H1 (cell line): ENCODE data around the gene FSCN2. TPM values are rescaled to one million over a fixed set of nuclear protein-coding genes. Genes with fewer than 3 reads are reported as not detected.

Experiments used
- CTCF ChIA-PET: fragments of 300-600 bp; sonication (Branson Sonifier 250); formaldehyde crosslinking; loops from one replicate; lab custom pipeline; 2021; ENCODE audit not compliant: partially characterized antibody; lab: Charles Lee
- POLR2A ChIA-PET: fragments of 300-600 bp; sonication (Branson Sonifier 250); formaldehyde crosslinking; loops from one replicate; lab custom pipeline; 2021; ENCODE audit warnings: inconsistent platforms; ENCODE audit not compliant: partially characterized antibody; lab: Charles Lee
- DNase-seq, 2 experiments: peaks; one replicate each; pipeline versions ENCODE4 v3.0.0 to v3.0.0-alpha.2; 2010 to 2022; ENCODE audit warnings: low spot score in 2 of 2, low read depth in 1 of 2, mixed read lengths in 1 of 2
- FAIRE-seq: peaks from 2 replicates; lab custom pipeline; 2011; peaks lifted over from hg19 to GRCh38; lab: Jason Lieb, UNC
- H2AFZ ChIP-seq: 2 replicates; pipeline ENCODE4 v1.8.1; 2012; ENCODE audit warnings: low read length, inconsistent platforms
- H2AK5ac ChIP-seq: 2 replicates; pipeline ENCODE4 v1.6.1; 2013; ENCODE audit warnings: low read depth, low read length
- H2BK120ac ChIP-seq: replicated peaks from 2 replicates; pipeline ENCODE3; 2013; ENCODE audit warnings: low read depth, low read length, inconsistent platforms
- H2BK12ac ChIP-seq: 2 replicates; pipeline ENCODE4 v1.6.1; 2013; ENCODE audit warnings: low read depth, low read length
- H2BK15ac ChIP-seq: 2 replicates; pipeline ENCODE4 v1.6.1; 2013; ENCODE audit warnings: low read length
- H2BK20ac ChIP-seq: 2 replicates; pipeline ENCODE4 v1.6.1; 2013; ENCODE audit warnings: low read length
- H2BK5ac ChIP-seq: 2 replicates; pipeline ENCODE4 v1.6.1; 2013; ENCODE audit warnings: low read depth, low read length
- H3K14ac ChIP-seq: 2 replicates; pipeline ENCODE4 v1.6.1; 2013; ENCODE audit warnings: inconsistent platforms; ENCODE audit not compliant: insufficient read length
- H3K18ac ChIP-seq: 2 replicates; pipeline ENCODE4 v1.6.1; 2013; ENCODE audit warnings: low read length; ENCODE audit errors: extremely low read depth
- H3K23ac ChIP-seq: 2 replicates; pipeline ENCODE4 v1.6.1; 2013; ENCODE audit warnings: inconsistent platforms; ENCODE audit not compliant: insufficient read length
- H3K23me2 ChIP-seq: 2 replicates; pipeline ENCODE4 v1.6.1; 2013; ENCODE audit warnings: low read depth, low read length
- H3K27ac ChIP-seq: 2 replicates; pipeline ENCODE4 v1.6.1; 2011; ENCODE audit warnings: low read depth, low read length, inconsistent platforms
- H3K27me3 ChIP-seq, 4 experiments: replicated peaks in 1 of 4; 1 replicate in 1 of 4; 2 replicates in 3 of 4; pipeline versions ENCODE4 v1.6.1 to v1.8.1; 2011 to 2013; ENCODE audit warnings: low read length in 3 of 4, mild to moderate bottlenecking in 3 of 4, inconsistent platforms in 2 of 4, mixed read lengths in 2 of 4, moderate library complexity in 1 of 4; ENCODE audit not compliant: control insufficient read depth in 3 of 4, insufficient read depth in 3 of 4; ENCODE audit errors: extremely low read depth in 1 of 4
- H3K36me3 ChIP-seq, 4 experiments: 2 replicates each; pipeline versions ENCODE4 v1.6.1 to v1.8.1; 2011 to 2013; ENCODE audit warnings: mild to moderate bottlenecking in 4 of 4, low read length in 3 of 4, moderate library complexity in 2 of 4, control low read depth in 1 of 4, inconsistent platforms in 1 of 4; ENCODE audit not compliant: insufficient read depth in 4 of 4, control insufficient read depth in 2 of 4
- H3K4ac ChIP-seq: replicated peaks from 2 replicates; pipeline ENCODE3; 2013; ENCODE audit warnings: low read length, low read depth, mixed read lengths, inconsistent platforms; ENCODE audit not compliant: insufficient read length
- H3K4me1 ChIP-seq, 4 experiments: replicated peaks in 1 of 4; 1 replicate in 1 of 4; 2 replicates in 3 of 4; pipeline versions ENCODE4 v1.6.1 to v1.8.1; 2011 to 2013; ENCODE audit warnings: low read length in 3 of 4, inconsistent platforms in 2 of 4, mixed read lengths in 1 of 4; ENCODE audit not compliant: insufficient read depth in 4 of 4, control insufficient read depth in 3 of 4
- H3K4me2 ChIP-seq, 2 experiments: 2 replicates each; pipeline versions ENCODE4 v1.6.1 to v1.8.1; 2011 to 2013; ENCODE audit warnings: low read depth in 2 of 2, low read length in 2 of 2, control low read depth in 1 of 2, inconsistent platforms in 1 of 2, mild to moderate bottlenecking in 1 of 2; ENCODE audit not compliant: insufficient read depth in 1 of 2
- H3K4me3 ChIP-seq, 4 experiments: fragments of 200-600, 300-600 bp in 1 of 4; sonication (generic), shearing (Covaris generic), sonication (Bioruptor Twin) in 1 of 4; 2 replicates each; pipeline versions ENCODE4 v1.5.1 to v1.8.1; 2011 to 2016; ENCODE audit warnings: low read length in 4 of 4, low read depth in 3 of 4, control low read depth in 2 of 4, inconsistent platforms in 2 of 4, mild to moderate bottlenecking in 2 of 4, mixed read lengths in 1 of 4, moderate library complexity in 1 of 4; ENCODE audit not compliant: insufficient read depth in 2 of 4; ENCODE audit errors: extremely low read depth in 1 of 4
- H3K56ac ChIP-seq: replicated peaks from 2 replicates; pipeline ENCODE3; 2013; ENCODE audit warnings: low read depth, mild to moderate bottlenecking, mixed read lengths, low read length, inconsistent platforms; ENCODE audit not compliant: insufficient read length
- H3K79me1 ChIP-seq: 2 replicates; pipeline ENCODE4 v1.6.1; 2013; ENCODE audit warnings: low read depth, low read length, control low read depth
- H3K79me2 ChIP-seq, 2 experiments: 2 replicates each; pipeline versions ENCODE4 v1.6.1 to v1.8.1; 2012 to 2013; ENCODE audit warnings: low read length in 2 of 2, mild to moderate bottlenecking in 2 of 2, inconsistent platforms in 1 of 2; ENCODE audit not compliant: insufficient read depth in 2 of 2, control insufficient read depth in 1 of 2
- H3K9ac ChIP-seq, 4 experiments: replicated peaks in 1 of 4; 1 replicate in 1 of 4; 2 replicates in 3 of 4; pipeline versions ENCODE4 v1.6.1 to v1.8.1; 2011 to 2013; ENCODE audit warnings: low read depth in 3 of 4, low read length in 3 of 4, control low read depth in 2 of 4, mild to moderate bottlenecking in 2 of 4, moderate library complexity in 2 of 4, inconsistent platforms in 1 of 4; ENCODE audit errors: extremely low read depth in 1 of 4
- H3K9me3 ChIP-seq, 2 experiments: 2 replicates each; pipeline versions ENCODE4 v1.6.1 to v1.8.1; 2012 to 2013; ENCODE audit warnings: mild to moderate bottlenecking in 2 of 2, moderate library complexity in 2 of 2, control low read depth in 1 of 2, inconsistent platforms in 1 of 2, low read depth in 1 of 2, low read length in 1 of 2, mixed read lengths in 1 of 2; ENCODE audit not compliant: insufficient read depth in 2 of 2
- H4K20me1 ChIP-seq, 2 experiments: replicated peaks in 1 of 2; 2 replicates each; pipeline versions ENCODE3 to v1.8.1; 2011 to 2013; ENCODE audit warnings: inconsistent platforms in 2 of 2, low read length in 2 of 2, mild to moderate bottlenecking in 1 of 2; ENCODE audit not compliant: insufficient read depth in 2 of 2, control insufficient read depth in 1 of 2
- H4K5ac ChIP-seq: 2 replicates; pipeline ENCODE4 v1.6.1; 2013; ENCODE audit warnings: low read length, low read depth, mixed read lengths, inconsistent platforms; ENCODE audit not compliant: insufficient read length
- H4K8ac ChIP-seq: 2 replicates; pipeline ENCODE4 v1.8.0; 2013; ENCODE audit warnings: mild to moderate bottlenecking, moderate library complexity, low read length, inconsistent platforms; ENCODE audit not compliant: insufficient read depth; ENCODE audit errors: extremely low read depth
- H4K91ac ChIP-seq: replicated peaks from 2 replicates; pipeline ENCODE3; 2013; ENCODE audit warnings: low read length, mixed read lengths, inconsistent platforms; ENCODE audit not compliant: insufficient read length
- JUND ChIP-seq: IDR thresholded peaks from 2 replicates; pipeline ENCODE4 v1.6.1; 2011; ENCODE audit warnings: mild to moderate bottlenecking, improper control_type of control experiment, low read length
- MAX ChIP-seq: IDR thresholded peaks from 2 replicates; pipeline ENCODE4 v1.6.1; 2012; ENCODE audit warnings: inconsistent platforms
- POU5F1 ChIP-seq: IDR thresholded peaks from 2 replicates; pipeline ENCODE4 v1.6.1; 2011; ENCODE audit warnings: low read depth, mild to moderate bottlenecking, low read length, moderate library complexity
- WGBS, 2 experiments: shearing (Covaris generic) in 1 of 2; methylation state at CpG; one replicate each; pipeline versions ENCODE4 v1.1.6 to v1.1.7; 2013 to 2015; ENCODE audit warnings: low lambda C conversion rate in 2 of 2, mixed read lengths in 2 of 2, inconsistent platforms in 1 of 2, low coverage in 1 of 2, missing lambda C conversion rate in 1 of 2; ENCODE audit not compliant: insufficient replicate concordance in 2 of 2, insufficient coverage in 1 of 2, insufficient read length in 1 of 2; ENCODE audit errors: extremely low coverage in 1 of 2, missing lambda C conversion rate in 1 of 2; 5-methylcytosine and 5-hydroxymethylcytosine counted together
- polyA plus RNA-seq, 7 experiments: library from polyadenylated mRNA; depleted of rRNA in 3 of 7; stranded (reverse) in 5 of 7; unstranded in 2 of 7; fragments of >200 nt in 5 of 7; fragments of 200-250 nt in 2 of 7; gene quantifications; 1 replicate in 5 of 7; 2 replicates in 1 of 7; 4 replicates in 1 of 7; pipeline versions ENCODE4 v1.2.1 to v1.2.3, GENCODE V29; 2011 to 2013; ENCODE audit warnings: missing spikeins in 2 of 7, mixed read lengths in 2 of 7
- total RNA-seq: library from RNA; stranded (reverse); fragmentation: NEBNext Ultra II Directional; extraction: Animal tissue kit (Norgen Biotek cat#: 25700); gene quantifications from 2 replicates; pipeline ENCODE4 v1.2.1, GENCODE V29; 2021

FSCN2 gene
- total and polyA plus RNA-seq, 2 of the 8 experiments (the other 6 are each of a cell fraction or from before 2014, with no cell fraction given) = 0.18 to 0.30 TPM

GRCh38 chr17:81489998-81490992 is 37.9 kb upstream of the FSCN2 start:
- H3K27ac ChIP-seq = no peak overlapping the region
- CTCF ChIA-PET = interaction anchor here (0.6 to 2.7 kb wide), 10 partner anchors 10 to 240 kb away, joined by 3 to 16 read pairs (median 4); no protein-coding TSS in a partner anchor
- H3K14ac ChIP-seq = no peak overlapping the region

More at GRCh38 chr17:81489998-81490992, 37.9 kb upstream of the FSCN2 start:
- peak overlapping the region in 1 of 4 experiments; percentile 7; a peak in 1 of 8 replicates for H3K4me3 ChIP-seq
- WGBS, 2 experiments = 58% methylated on average over 12 of the region's 14 CpGs; no CpG with 5 or more reads in 1 of the 2 experiments
- H3K56ac ChIP-seq = no peak overlapping the region
- H3K4ac ChIP-seq = peak overlapping the region; percentile 87
- peak overlapping the region; percentile 26 for H2BK120ac ChIP-seq
- H3K9me3 ChIP-seq = no peaks in the 10 kb centered on the region
- peak overlapping the region; percentile 19 to 62 for H3K4me2 ChIP-seq
- H3K36me3 ChIP-seq = no peaks in the 10 kb centered on the region
- 0 out of 2 replicates have a peak overlapping the region, but pooled peaks have one; percentile 75 for H2BK15ac ChIP-seq
- peaks cover 2% of the 10 kb centered on the region; the same call in 1 of the 2 replicates for H3K23me2 ChIP-seq
- no peaks in the 10 kb centered on the region for H3K79me1 ChIP-seq
- FAIRE-seq = no peak
- peak overlapping the region; percentile 92; the same call in 1 of the 2 replicates for H2BK5ac ChIP-seq
- no peak overlapping the region for H3K9ac ChIP-seq
- no peaks in the 10 kb centered on the region for H3K79me2 ChIP-seq
- peak overlapping the region; percentile 90 for H2BK12ac ChIP-seq
- H3K27me3 ChIP-seq = peaks cover 0 to 9% (median 4%) of the 10 kb centered on the region in 4 experiments; a peak in 3 of 7 replicates
- POLR2A ChIA-PET = interaction anchor here (0.6 to 35.8 kb wide), 12 partner anchors 8 to 696 kb away, joined by 3 to 1004 read pairs (median 6); partner anchors contain the start of genes ACTG1 and FSCN2
- H3K18ac ChIP-seq = peak overlapping the region; percentile 44
- H4K5ac ChIP-seq = peak overlapping the region; percentile 39
- peaks cover 6 to 28% (median 22%) of the 10 kb centered on the region in 4 experiments for H3K4me1 ChIP-seq
- H2BK20ac ChIP-seq = peak overlapping the region; percentile 93; the same call in 1 of the 2 replicates
- no peak overlapping the region for H4K8ac ChIP-seq
- TF ChIP-seq JUND (no peak), POU5F1 (no peak), MAX (peak; percentile 4; the same call in 1 of the 2 replicates)
- no peaks in the 10 kb centered on the region for H4K20me1 ChIP-seq
- H2AK5ac ChIP-seq = peak overlapping the region; percentile 83; the same call in 1 of the 2 replicates
- H4K91ac ChIP-seq = peak overlapping the region; percentile 12
- H2AFZ ChIP-seq = no peak overlapping the region
- H3K23ac ChIP-seq = no peak overlapping the region
- no peak for DNase-seq
